Karpas-422 (cell line): Measurements from ENCODE around the gene ROMO1. TPM values are rescaled to one million over a fixed set of nuclear protein-coding genes. Genes with fewer than 3 reads are reported as not detected.
"Not testable (repeated sequence)": the region's sequence is repeated elsewhere in the genome, so short reads cannot be mapped to it uniquely, and the experiment has no call there.

Experiments used
- DNase-seq: peaks from one replicate; pipeline ENCODE4 v3.0.0-alpha.2; 2015
- H2AFZ ChIP-seq: fragments of 200-600 bp; sonication (generic); 2 replicates; pipeline ENCODE4 v1.6.1; 2014; ENCODE audit warnings: antibody characterized with exemption, low read length, mixed read lengths
- H3K27ac ChIP-seq: fragments of 200-600 bp; sonication (generic); 2 replicates; pipeline ENCODE4 v1.5.1; 2014; ENCODE audit warnings: mild to moderate bottlenecking, low read length, moderate library complexity
- H3K27me3 ChIP-seq: fragments of 200-600 bp; sonication (generic); 2 replicates; pipeline ENCODE4 v1.6.1; 2014; ENCODE audit warnings: low read length, mixed read lengths
- H3K36me3 ChIP-seq: fragments of 200-600 bp; sonication (generic); 2 replicates; pipeline ENCODE4 v1.6.1; 2014; ENCODE audit warnings: low read length, mixed read lengths; ENCODE audit not compliant: insufficient read depth
- H3K4me1 ChIP-seq: fragments of 200-600 bp; sonication (generic); 2 replicates; pipeline ENCODE4 v1.6.1; 2014; ENCODE audit warnings: mild to moderate bottlenecking, low read length, mixed read lengths
- H3K4me2 ChIP-seq: fragments of 200-600 bp; sonication (generic); 2 replicates; pipeline ENCODE4 v1.6.1; 2014; ENCODE audit warnings: low read length, low read depth, mild to moderate bottlenecking; ENCODE audit not compliant: poor library complexity, severe bottlenecking
- H3K4me3 ChIP-seq: fragments of 200-600 bp; sonication (generic); 2 replicates; pipeline ENCODE4 v1.5.1; 2014; ENCODE audit warnings: mild to moderate bottlenecking, antibody characterized with exemption, low read length, mixed read lengths
- H3K79me2 ChIP-seq: fragments of 200-600 bp; sonication (generic); 2 replicates; pipeline ENCODE4 v1.6.1; 2014; ENCODE audit warnings: mild to moderate bottlenecking, low read length, mixed read lengths
- H3K9ac ChIP-seq: fragments of 200-600 bp; sonication (generic); 2 replicates; pipeline ENCODE4 v1.6.0; 2014; ENCODE audit warnings: low read length
- H3K9me2 ChIP-seq: fragments of 200-600 bp; sonication (generic), shearing (Covaris generic); replicated peaks from 2 replicates; pipeline ENCODE4 v1.6.0; 2014; ENCODE audit warnings: mild to moderate bottlenecking, low read length, moderate library complexity; ENCODE audit not compliant: insufficient read depth
- H3K9me3 ChIP-seq: fragments of 300-700, 200-600 bp; sonication (generic); 2 replicates; pipeline ENCODE4 v1.6.1; 2014; ENCODE audit warnings: low read length, mixed read lengths
- H4K20me1 ChIP-seq: fragments of 200-600 bp; sonication (generic); 2 replicates; pipeline ENCODE4 v1.6.1; 2014; ENCODE audit warnings: mild to moderate bottlenecking, antibody characterized with exemption, low read length, low read depth; ENCODE audit not compliant: insufficient read depth
- total RNA-seq: library from RNA; depleted of rRNA; stranded (reverse); fragments of >200 nt; shearing (Covaris generic); gene quantifications from 2 replicates; pipeline ENCODE4 v1.2.3, GENCODE V29; 2014; ENCODE audit warnings: low replicate concordance

The ROMO1 gene
- total RNA-seq, 1 experiment from 2014 or later: 242 TPM

DNA sequence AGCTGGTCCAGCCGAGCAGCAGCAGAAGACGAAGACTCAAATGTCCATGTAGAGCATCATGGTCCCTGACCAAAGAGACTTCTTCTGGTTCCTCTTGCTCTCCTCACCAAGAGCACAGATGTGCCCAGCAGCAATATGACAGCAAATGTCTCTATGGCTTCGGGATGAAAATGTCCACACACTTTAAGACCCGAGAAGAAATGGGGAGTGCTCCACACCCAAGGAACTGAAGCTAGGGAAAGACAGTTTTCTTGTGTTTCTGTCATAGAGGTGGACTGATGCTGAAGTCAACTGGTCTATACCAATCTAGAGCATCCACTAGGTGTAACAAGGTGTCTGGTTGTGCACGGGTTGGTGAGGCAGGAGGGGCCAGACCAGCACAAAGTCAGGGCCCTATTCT lies 30.0 kb upstream of the ROMO1 start:
- Histone ChIP-seq H4K20me1 (peaks cover 2% of the 10 kb centered on the region), H3K36me3 (peaks cover 36% of the 10 kb centered on the region), H3K9ac (no peak overlapping the region), H3K4me1 (peaks cover 8% of the 10 kb centered on the region), H2AFZ (no peak overlapping the region), H3K79me2 (peaks cover 8% of the 10 kb centered on the region), H3K27ac (no peak overlapping the region), H3K9me2 (no peaks in the 10 kb centered on the region), H3K27me3 (no peaks in the 10 kb centered on the region), H3K4me2 (no peak overlapping the region), H3K4me3 (no peak overlapping the region), H3K9me3 (no peaks in the 10 kb centered on the region)
- DNase-seq: no peak

GRCh38 chr20:35669681-35670080 lies 29.5 kb upstream of the ROMO1 start:
- Histone ChIP-seq H3K4me2 (no peak overlapping the region), H3K36me3 (peaks cover 37% of the 10 kb centered on the region), H2AFZ (no peak overlapping the region), H3K4me1 (peaks cover 8% of the 10 kb centered on the region), H3K4me3 (no peak overlapping the region), H3K9me3 (no peaks in the 10 kb centered on the region), H3K27ac (no peak overlapping the region), H3K9ac (no peak overlapping the region), H3K9me2 (no peaks in the 10 kb centered on the region), H3K27me3 (no peaks in the 10 kb centered on the region), H4K20me1 (no peaks in the 10 kb centered on the region), H3K79me2 (peaks cover 3% of the 10 kb centered on the region)
- DNase-seq: no peak

GRCh38 chr20:35673884-35674283 lies 25.3 kb upstream of the ROMO1 start:
- Histone ChIP-seq H3K9me2 (no peaks in the 10 kb centered on the region), H3K36me3 (peaks cover 29% of the 10 kb centered on the region)

DNA sequence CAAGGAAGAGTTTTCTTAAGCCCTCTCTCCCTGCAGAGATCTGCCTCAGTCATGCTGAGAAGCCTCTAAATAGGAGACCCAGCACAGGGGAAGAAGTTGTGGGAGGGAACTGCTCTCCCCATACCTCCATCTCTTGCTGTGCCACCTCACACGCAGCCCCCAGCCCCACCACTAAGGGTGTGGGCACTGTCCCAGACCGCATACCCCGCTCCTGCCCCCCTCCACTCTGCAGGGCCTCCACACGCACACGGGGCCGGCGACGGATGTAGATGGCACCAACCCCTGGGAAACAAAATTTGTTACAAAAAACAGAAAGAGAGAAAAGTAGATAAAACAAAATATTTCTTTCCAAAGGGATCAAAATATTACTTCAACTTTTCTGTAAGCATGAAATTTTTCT lies 24.3 kb upstream of the ROMO1 start:
- Histone ChIP-seq H3K36me3 (peaks cover 19% of the 10 kb centered on the region), H4K20me1 (no peaks in the 10 kb centered on the region), H3K9me2 (no peaks in the 10 kb centered on the region), H3K4me3 (no peak overlapping the region), H3K79me2 (no peaks in the 10 kb centered on the region), H2AFZ (no peak overlapping the region), H3K9me3 (no peaks in the 10 kb centered on the region), H3K4me2 (no peak overlapping the region), H3K27ac (no peak overlapping the region), H3K9ac (no peak overlapping the region), H3K27me3 (no peaks in the 10 kb centered on the region), H3K4me1 (no peaks in the 10 kb centered on the region)
- DNase-seq: no peak

More at GRCh38 chr20:35673884-35674283, 25.3 kb upstream of the ROMO1 start:
- H3K9me3 ChIP-seq: no peaks in the 10 kb centered on the region
- H3K9ac ChIP-seq: no peak overlapping the region
- H3K79me2 ChIP-seq: no peaks in the 10 kb centered on the region
- H3K4me1 ChIP-seq: no peaks in the 10 kb centered on the region
- no peak overlapping the region for H3K4me2 ChIP-seq
- no peaks in the 10 kb centered on the region for H4K20me1 ChIP-seq
- H3K27me3 ChIP-seq: no peaks in the 10 kb centered on the region
- DNase-seq: no peak
- H2AFZ ChIP-seq: no peak overlapping the region
- H3K4me3 ChIP-seq: no peak overlapping the region
- H3K27ac ChIP-seq: no peak overlapping the region

DNA sequence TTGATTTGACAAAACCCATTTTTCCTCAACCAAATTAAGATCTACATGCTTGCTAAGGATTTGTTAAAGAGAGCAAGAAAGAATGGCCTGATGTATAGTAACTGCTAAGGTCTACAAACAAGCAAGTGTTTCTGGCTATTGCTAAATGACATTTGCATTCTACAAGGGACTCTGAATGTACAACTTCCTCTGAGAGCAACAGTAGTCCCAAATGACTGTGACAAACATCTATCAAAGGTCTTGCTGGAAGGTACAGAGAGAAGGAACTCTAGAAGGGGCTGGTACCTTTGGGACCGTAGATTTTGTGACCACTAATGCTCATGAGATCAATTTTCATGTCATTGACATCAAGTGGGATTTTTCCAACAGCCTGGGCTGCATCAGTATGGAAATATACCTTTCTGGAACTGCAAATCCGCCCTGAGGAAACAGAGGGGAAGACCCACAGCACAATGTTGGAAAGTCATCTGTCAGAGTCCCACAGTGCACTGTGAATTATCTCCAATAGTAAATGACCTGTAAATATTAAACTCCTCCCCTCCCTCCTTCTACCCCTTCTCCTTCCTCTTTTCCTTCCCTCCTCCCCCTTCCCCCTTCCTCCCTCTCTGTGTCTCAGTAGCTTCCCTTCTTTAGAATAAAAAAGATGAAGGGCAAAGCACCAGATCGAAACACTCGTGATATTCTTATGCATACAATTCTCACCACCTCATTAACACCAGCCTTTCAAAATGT lies 18.6 kb upstream of the ROMO1 start:
- H3K4me2 ChIP-seq: peak overlapping the region; percentile 18
- H3K27ac ChIP-seq: peak overlapping the region; percentile 52
- H3K4me1 ChIP-seq: peaks cover 18% of the 10 kb centered on the region
- H3K9ac ChIP-seq: no peak overlapping the region
- H3K36me3 ChIP-seq: no peaks in the 10 kb centered on the region
- H4K20me1 ChIP-seq: no peaks in the 10 kb centered on the region
- no peak overlapping the region for H2AFZ ChIP-seq
- DNase-seq: peak; percentile 53
- H3K27me3 ChIP-seq: no peaks in the 10 kb centered on the region
- H3K4me3 ChIP-seq: no peak overlapping the region
- no peaks in the 10 kb centered on the region for H3K9me3 ChIP-seq
- no peaks in the 10 kb centered on the region for H3K9me2 ChIP-seq
- no peaks in the 10 kb centered on the region for H3K79me2 ChIP-seq

GRCh38 chr20:35681960-35682359 lies 17.2 kb upstream of the ROMO1 start:
- Histone ChIP-seq H4K20me1 (no peaks in the 10 kb centered on the region), H3K9ac (no peak overlapping the region), H2AFZ (no peak overlapping the region), H3K9me3 (no peaks in the 10 kb centered on the region), H3K27ac (no peak overlapping the region), H3K4me2 (no peak overlapping the region), H3K79me2 (no peaks in the 10 kb centered on the region), H3K9me2 (no peaks in the 10 kb centered on the region), H3K4me3 (no peak overlapping the region), H3K27me3 (no peaks in the 10 kb centered on the region), H3K36me3 (no peaks in the 10 kb centered on the region), H3K4me1 (peaks cover 18% of the 10 kb centered on the region)
- no peak for DNase-seq

- H3K27ac ChIP-seq, H4K20me1 ChIP-seq, H3K9me2 ChIP-seq, H3K9me3 ChIP-seq, H3K27me3 ChIP-seq, H3K36me3 ChIP-seq, H3K79me2 ChIP-seq, H2AFZ ChIP-seq, H3K4me3 ChIP-seq, H3K9ac ChIP-seq, H3K4me2 ChIP-seq, DNase-seq: not testable (repeated sequence)
- H3K4me1 ChIP-seq: peaks cover 15% of the 10 kb centered on the region
Observed at GRCh38 chr20:35685368-35685767, 13.8 kb upstream of the ROMO1 start.

DNA sequence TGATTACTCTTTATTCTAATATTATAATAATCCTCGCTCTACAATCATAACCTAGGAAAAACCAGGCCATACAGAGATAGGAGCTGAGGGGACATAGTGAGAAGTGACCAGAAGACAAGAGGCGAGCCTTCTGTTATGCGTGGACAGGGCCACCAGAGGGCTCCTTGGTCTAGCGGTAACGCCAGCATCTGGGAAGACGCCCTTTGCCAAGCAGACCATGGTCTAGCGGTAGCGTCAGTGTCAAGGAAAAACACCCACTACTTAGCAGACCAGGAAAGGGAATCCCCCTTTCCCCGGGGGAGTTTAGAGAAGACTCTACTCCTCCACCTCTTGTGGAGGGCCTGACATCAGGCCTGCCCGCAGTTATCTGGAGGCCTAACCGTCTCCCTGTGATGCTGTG lies 12.3 kb upstream of the ROMO1 start:
- not testable (repeated sequence) for H3K27ac ChIP-seq, H3K4me1 ChIP-seq, H4K20me1 ChIP-seq, H3K9ac ChIP-seq, H3K79me2 ChIP-seq, DNase-seq, H3K4me3 ChIP-seq, H3K9me2 ChIP-seq, H3K9me3 ChIP-seq, H3K4me2 ChIP-seq, H2AFZ ChIP-seq, H3K36me3 ChIP-seq, H3K27me3 ChIP-seq
